T-helper 2 cell treated with Interferon-gamma antibody and Interleukin-4, amounts not matched to agents 100 ng/mL and 5 ng/mL, for 36 hours (primary cell): Measurements from ENCODE around the gene PEPD. TPM values are rescaled to one million over a fixed set of nuclear protein-coding genes. Genes with fewer than 3 reads are reported as not detected.

Experiments
- intact Hi-C: fragments of 100-400 bp; cut with micrococcal nuclease; formaldehyde crosslinking; loops from one replicate; pipeline ENCODE4 v1.15.1; 2023
- total RNA-seq: library from RNA; stranded (reverse); gene quantifications from 2 replicates; pipeline ENCODE4 v1.2.3, GENCODE V29; 2022

The PEPD gene
- total RNA-seq, 1 donor from 2014 or later: 24.4 TPM

GRCh38 chr19:33473653-33474305 lies 47.8 kb downstream of the PEPD start:
- intact Hi-C loops: no loop called here

- intact Hi-C loops: no loop called here
These were observed 48.6 kb downstream of the PEPD start for GRCh38 chr19:33472691-33473652.

DNA sequence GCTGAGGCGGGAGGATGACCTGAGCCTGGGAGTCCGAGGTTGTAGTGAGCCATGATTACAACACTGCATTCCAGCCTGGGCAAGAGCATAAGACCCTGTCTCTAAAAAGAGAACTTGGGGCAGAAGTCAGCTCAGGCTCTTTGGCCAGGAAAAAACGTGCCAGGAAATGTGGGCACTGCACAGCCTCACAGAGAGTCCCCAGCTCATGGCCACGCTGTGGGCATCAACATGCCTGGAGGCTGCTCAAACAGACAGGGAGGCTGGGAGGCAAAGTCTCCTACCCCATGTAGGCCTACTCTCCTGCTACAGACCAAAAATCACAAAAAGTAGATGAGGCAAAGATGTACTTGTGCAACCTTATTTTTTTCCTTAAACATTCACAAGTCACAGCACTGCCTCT lies 49.4 kb downstream of the PEPD start:
- intact Hi-C loops: no loop called here

DNA sequence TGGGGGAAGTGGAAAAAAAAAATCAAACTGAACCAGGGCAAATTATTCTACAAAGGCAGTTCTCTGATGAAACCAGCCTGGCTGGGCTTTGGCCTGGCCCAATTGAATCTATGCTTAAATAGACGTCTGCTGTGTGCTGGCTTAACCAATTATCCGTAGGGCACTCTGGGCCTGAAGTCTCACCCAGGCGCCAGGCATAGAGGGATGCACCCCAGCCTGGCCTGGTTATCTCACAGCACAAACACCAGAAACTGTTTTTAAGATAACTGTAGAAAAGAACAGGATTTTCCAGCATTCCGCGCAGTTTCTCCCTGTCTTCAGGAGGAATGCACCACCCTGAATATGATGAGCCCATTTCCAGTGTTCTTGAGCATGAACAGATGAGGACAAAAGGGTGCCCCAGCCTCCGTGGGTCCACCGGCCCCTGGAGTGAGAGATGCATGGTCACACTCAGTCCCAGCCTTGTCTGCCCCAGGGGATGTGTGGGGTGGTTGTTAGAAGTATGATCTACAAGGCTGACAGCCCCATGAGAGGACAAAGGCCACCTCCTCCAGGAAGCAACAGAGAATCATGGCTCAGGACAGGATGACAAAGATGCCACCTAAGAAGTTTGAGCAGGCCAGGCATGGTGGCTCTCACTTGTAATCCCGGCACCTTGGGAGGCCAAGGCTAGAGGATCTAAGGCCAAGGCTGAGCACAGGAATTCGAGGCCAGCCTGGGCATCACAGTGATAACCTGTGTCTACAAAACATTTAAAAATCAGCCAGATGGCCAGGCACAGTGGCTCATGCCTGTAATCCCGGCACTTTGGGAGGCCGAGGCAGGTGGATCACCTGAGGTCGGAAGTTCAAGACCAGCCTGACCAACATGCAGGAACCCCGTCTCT lies 50.2 kb downstream of the PEPD start:
- intact Hi-C loops: no loop called here

- intact Hi-C loops: no loop called here
These were observed 50.9 kb downstream of the PEPD start for GRCh38 chr19:33470686-33471085.

- intact Hi-C loops: no loop called here
These were observed 51.6 kb downstream of the PEPD start for GRCh38 chr19:33470040-33470330.

- intact Hi-C loops: no loop called here
These were observed 52.2 kb downstream of the PEPD start for GRCh38 chr19:33469171-33470039.

GRCh38 chr19:33468361-33469170 lies 53.0 kb downstream of the PEPD start:
- intact Hi-C loops: no loop called here

- intact Hi-C loops: no loop called here
These were observed 53.7 kb downstream of the PEPD start for GRCh38 chr19:33467851-33468250.

GRCh38 chr19:33465834-33466233 lies 55.8 kb downstream of the PEPD start:
- intact Hi-C loops: no loop called here

- intact Hi-C loops: no loop called here
These were observed 56.2 kb downstream of the PEPD start for GRCh38 chr19:33465371-33465770.

GRCh38 chr19:33464733-33465115 lies 56.9 kb downstream of the PEPD start:
- intact Hi-C loops: no loop called here

GRCh38 chr19:33464010-33464732 lies 57.4 kb downstream of the PEPD start:
- intact Hi-C loops: no loop called here

- intact Hi-C loops: no loop called here
These were observed 58.4 kb downstream of the PEPD start for GRCh38 chr19:33463199-33463598.

DNA sequence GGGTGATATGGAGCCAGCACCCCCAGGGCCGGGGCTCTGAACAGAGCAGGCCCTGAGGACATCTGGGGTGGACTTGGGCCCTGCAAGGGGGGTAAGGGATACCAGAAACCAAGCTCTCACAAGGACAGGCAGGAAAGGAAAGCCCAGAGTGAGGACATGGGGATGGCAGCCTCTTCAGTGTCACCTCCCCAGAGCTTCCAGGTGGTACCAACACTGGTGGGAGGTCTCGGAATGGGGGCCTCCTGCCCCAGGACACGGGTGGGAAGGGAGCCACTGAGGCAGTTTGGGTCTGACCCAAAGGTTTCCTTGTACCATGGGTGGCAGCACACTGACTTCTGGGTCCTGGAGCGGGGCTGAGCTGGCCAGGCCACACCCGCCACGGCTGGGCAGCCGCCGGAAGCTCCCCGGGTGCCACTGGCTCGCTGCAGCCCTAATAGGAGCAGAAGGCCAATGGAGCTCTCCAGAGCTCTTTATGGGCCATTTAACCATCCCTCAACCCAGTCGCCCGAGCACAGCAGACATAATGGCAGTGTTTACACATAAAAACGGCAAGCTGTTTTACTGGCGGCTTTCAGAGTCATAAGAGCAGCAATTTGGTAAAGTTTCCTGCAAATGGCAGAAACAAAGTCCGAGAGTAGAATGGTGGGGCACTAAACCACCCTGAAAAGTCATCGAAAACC lies 59.3 kb downstream of the PEPD start:
- intact Hi-C loops: no loop called here

DNA sequence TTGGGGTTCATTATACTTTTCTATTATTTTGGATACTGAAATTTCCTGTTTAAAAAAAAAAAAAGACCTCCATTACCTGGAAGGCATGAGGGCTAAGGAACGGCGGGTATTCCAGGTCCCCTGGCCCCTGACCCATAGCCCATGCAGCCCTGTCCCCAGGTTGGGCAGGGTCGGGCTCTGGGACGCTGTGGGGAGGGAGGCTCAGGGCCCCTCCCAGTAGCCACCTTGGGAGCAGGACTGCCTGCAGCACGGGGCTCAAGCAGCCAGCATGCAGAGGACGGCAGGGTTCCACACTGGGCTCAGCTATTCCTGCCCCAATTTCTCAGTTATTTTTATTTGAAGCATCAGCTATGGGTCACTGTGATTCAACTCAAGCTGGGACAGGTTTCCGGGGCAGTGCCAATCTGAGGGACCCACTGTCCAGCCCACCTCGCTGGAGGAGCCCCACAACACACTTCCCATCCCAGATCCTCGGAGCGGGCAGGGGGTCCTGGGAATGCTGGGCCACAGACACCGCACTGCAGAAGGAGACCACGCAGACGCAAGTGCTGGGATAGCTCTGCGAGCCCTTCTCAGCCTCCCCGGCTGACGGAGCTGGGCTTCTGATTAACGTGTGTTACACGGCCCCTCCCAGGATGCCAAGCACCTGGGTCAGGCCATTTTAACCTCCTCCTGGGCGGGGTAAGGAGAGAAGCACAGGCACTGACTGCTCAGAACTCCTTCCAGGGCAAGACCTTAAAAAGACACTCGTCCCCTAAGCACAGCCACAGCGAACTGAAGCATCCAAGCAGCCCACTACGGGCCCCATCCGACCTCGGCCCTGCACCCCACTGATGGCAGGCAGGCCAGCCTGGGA lies 60.1 kb downstream of the PEPD start:
- intact Hi-C loops: no loop called here

DNA sequence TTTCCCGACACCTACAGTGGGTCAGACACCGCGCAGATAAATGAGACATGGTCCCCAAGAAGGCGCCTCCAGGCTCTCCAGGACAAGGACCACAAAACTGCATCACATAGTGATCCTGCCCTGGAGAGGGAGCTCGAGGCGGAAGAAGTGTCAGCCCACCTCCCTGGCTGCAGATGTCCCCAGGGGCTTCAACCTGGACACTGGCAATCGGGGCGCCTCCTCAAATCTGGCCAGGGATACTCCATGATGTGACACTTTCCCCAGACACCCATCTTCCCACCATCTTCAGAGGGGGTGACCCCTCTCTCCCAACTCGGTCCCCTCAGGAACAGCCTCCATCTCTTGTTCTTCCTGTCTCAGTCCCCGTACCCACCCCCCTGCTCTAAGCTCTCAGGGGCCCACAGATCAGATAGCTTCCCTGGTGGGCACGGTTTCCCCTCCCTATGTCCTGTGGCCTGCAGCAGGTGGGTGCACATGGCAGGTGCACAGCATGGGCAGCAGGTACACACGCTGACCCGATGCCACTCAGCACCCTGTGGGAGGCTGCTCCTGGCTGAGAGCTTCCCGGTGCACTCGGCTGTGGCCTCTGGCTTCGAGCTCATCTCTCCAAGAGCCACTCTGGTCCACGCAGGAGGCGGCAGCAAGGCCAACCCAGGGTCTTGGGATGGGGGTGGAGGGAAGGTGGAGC lies 61.2 kb downstream of the PEPD start:
- intact Hi-C loops: no loop called here
